ENCODE measurements around the gene FAM50B. TPM values are rescaled to one million over a fixed set of nuclear protein-coding genes. Genes with fewer than 3 reads are reported as not detected.

Gene FAM50B
- total RNA-seq (0.84 and 1.6 TPM in 2 replicates), polyA plus RNA-seq (1.1 and 1.6 TPM in 2 replicates)

DNA sequence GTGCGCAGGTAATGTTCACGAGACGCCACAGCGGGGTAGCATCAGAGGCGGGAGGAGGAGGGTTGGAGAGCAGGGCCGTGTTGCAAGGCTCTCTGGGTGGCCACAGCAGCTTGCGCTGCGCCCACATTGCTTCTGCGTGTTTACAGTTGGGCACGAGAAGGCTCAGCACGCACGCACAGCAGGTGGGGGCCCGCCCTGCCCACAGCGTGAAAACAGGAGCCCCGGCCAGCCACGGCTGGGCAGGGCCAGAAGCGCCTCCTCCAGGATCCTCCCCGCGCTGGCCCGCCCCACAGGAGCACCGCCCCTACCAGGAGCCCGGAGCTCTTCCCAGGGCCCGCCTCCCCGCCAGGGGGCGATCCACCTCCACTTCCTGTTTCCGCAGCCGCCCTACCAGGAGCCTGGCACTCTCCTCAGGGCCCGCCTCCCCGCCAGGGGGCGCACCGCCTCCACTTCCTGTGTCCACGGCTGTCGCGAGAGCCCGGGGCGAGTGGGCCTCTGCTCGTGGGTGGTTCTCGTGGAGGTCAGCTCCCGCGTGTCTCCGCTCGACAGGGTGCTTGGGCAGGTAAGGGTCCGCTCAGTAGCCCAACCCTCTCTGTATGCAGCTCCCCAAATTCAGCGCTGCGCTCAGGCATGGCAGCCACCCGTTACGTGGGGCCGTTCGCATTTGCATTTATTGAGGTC is at the start of gene FAM50B:
TSS of gene FAM50B (plus strand) at position 449 of the 681 bp plus-strand sequence. CDS start 439 bp downstream, outside the sequence.
- DNase-seq (ENCODE audit: low spot score) = peak; percentile 91
- no peaks in the 10 kb centered on the region for H3K9me2 ChIP-seq (replicated peaks; ENCODE audit: insufficient read depth)
- H2AFZ ChIP-seq = peak within 1 kb of the TSS; percentile 37
- H3K9me3 ChIP-seq (ENCODE audit: low read depth) = no peaks in the 10 kb centered on the region
- H3K79me2 ChIP-seq = no peaks in the 10 kb centered on the region
- no peak for TF ChIP-seq EZH2 (IDR thresholded peaks at IDR 0.05; ENCODE audit: borderline replicate concordance)
- TF ChIP-seq, protein P1, sequence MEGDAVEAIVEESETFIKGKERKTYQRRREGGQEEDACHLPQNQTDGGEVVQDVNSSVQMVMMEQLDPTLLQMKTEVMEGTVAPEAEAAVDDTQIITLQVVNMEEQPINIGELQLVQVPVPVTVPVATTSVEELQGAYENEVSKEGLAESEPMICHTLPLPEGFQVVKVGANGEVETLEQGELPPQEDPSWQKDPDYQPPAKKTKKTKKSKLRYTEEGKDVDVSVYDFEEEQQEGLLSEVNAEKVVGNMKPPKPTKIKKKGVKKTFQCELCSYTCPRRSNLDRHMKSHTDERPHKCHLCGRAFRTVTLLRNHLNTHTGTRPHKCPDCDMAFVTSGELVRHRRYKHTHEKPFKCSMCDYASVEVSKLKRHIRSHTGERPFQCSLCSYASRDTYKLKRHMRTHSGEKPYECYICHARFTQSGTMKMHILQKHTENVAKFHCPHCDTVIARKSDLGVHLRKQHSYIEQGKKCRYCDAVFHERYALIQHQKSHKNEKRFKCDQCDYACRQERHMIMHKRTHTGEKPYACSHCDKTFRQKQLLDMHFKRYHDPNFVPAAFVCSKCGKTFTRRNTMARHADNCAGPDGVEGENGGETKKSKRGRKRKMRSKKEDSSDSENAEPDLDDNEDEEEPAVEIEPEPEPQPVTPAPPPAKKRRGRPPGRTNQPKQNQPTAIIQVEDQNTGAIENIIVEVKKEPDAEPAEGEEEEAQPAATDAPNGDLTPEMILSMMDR (IDR thresholded peaks at IDR 0.05; ENCODE audit: poor library complexity) = peak; percentile 81
- H3K36me3 ChIP-seq (replicated peaks; ENCODE audit: insufficient read depth, low read depth) = no peaks in the 10 kb centered on the region
- no peaks in the 10 kb centered on the region for H4K20me1 ChIP-seq (ENCODE audit: insufficient read depth, poor library complexity, severe bottlenecking)
- H3K27ac ChIP-seq = peak within 1 kb of the TSS; percentile 76
- no peaks in the 10 kb centered on the region for H3K27me3 ChIP-seq
- H3K4me1 ChIP-seq (ENCODE audit: insufficient read depth) = no peaks in the 10 kb centered on the region
- 38% methylated on average over 44 of the region's 49 CpGs for WGBS (ENCODE audit: low lambda C conversion rate, missing lambda C conversion rate)
- no peak within 1 kb of the TSS for H3K4me3 ChIP-seq
- peak within 1 kb of the TSS; percentile 74 for H3K4me2 ChIP-seq

DNA sequence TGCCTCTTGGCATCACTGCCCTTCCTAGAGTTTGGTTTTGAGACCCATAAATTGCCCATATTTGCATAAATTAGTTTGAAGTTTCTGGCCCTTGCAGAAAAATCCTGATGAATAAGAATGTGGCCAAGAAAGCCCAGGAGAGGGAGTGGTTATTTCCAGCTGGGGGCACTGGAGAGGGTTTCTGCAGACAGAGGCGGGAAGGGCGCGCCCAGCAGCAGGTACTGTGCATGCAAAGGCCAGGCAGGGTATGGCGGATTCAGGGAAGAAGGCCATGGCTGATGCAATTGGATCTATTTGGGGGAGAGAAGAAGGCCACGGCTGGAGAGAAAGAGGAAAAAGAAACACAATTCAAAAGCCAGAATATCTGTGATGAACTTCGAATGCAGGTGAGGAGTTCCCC is 49.5 kb upstream of the FAM50B start:
- no peak for DNase-seq (ENCODE audit: low spot score)
- no peak overlapping the region for H3K27ac ChIP-seq
- TF ChIP-seq EZH2 (IDR thresholded peaks at IDR 0.05; ENCODE audit: borderline replicate concordance) (no peak), EZH2phosphoT487 (IDR thresholded peaks at IDR 0.05; ENCODE audit: low read depth, severe bottlenecking, unreplicated experiment) (no peak)
- TF ChIP-seq, protein P1 (IDR thresholded peaks at IDR 0.05; ENCODE audit: poor library complexity) = no peak

GRCh38 chr6:3800850-3801591 is 48.2 kb upstream of the FAM50B start:
- Histone ChIP-seq H3K79me2 (no peaks in the 10 kb centered on the region), H3K9me2 (replicated peaks; ENCODE audit: insufficient read depth) (no peaks in the 10 kb centered on the region), H3K36me3 (replicated peaks; ENCODE audit: insufficient read depth, low read depth) (no peaks in the 10 kb centered on the region), H3K4me2 (no peak overlapping the region), H3K27me3 (no peaks in the 10 kb centered on the region), H3K27ac (no peak overlapping the region), H3K4me1 (ENCODE audit: insufficient read depth) (peaks cover 24% of the 10 kb centered on the region), H4K20me1 (ENCODE audit: insufficient read depth, poor library complexity, severe bottlenecking) (no peaks in the 10 kb centered on the region), H2AFZ (no peak overlapping the region), H3K9me3 (ENCODE audit: low read depth) (no peaks in the 10 kb centered on the region), H3K4me3 (no peak overlapping the region)
- TF ChIP-seq EZH2 (IDR thresholded peaks at IDR 0.05; ENCODE audit: borderline replicate concordance) = no peak
- TF ChIP-seq, protein P1 (IDR thresholded peaks at IDR 0.05; ENCODE audit: poor library complexity) = no peak
- TF ChIP-seq EZH2phosphoT487 (IDR thresholded peaks at IDR 0.05; ENCODE audit: low read depth, severe bottlenecking, unreplicated experiment) = no peak
- no peak for DNase-seq (ENCODE audit: low spot score)
- WGBS (ENCODE audit: low lambda C conversion rate, missing lambda C conversion rate) = 71% methylated on average over 11 of the region's 11 CpGs

More for the DNA sequence above, 49.5 kb upstream of the FAM50B start:
- Histone ChIP-seq H3K79me2 (no peaks in the 10 kb centered on the region), H3K4me1 (ENCODE audit: insufficient read depth) (peaks cover 24% of the 10 kb centered on the region), H4K20me1 (ENCODE audit: insufficient read depth, poor library complexity, severe bottlenecking) (no peaks in the 10 kb centered on the region), H3K36me3 (replicated peaks; ENCODE audit: insufficient read depth, low read depth) (no peaks in the 10 kb centered on the region), H3K27me3 (no peaks in the 10 kb centered on the region), H3K4me3 (no peak overlapping the region), H3K9me3 (ENCODE audit: low read depth) (no peaks in the 10 kb centered on the region), H3K4me2 (no peak overlapping the region), H3K9me2 (replicated peaks; ENCODE audit: insufficient read depth) (no peaks in the 10 kb centered on the region), H2AFZ (no peak overlapping the region)
- 92% methylated on average over 6 of the region's 6 CpGs for WGBS (ENCODE audit: low lambda C conversion rate, missing lambda C conversion rate)
